ENCODE measurements around the gene GPX4.
A peak's percentile ranks its signal among the peaks of the same experiment; 100 is the strongest.

- TF ChIP-seq PHF8 (IDR thresholded peaks at IDR 0.05; ENCODE audit: borderline replicate concordance, low read length) (no peak), RB1 (IDR thresholded peaks at IDR 0.05; ENCODE audit: low read depth) (no peak), THRB (CRISPR knock-in tag; conservative IDR thresholded peaks at IDR 0.05) (no peak), CTCF (IDR thresholded peaks at IDR 0.05 in 2 of 3, conservative IDR thresholded peaks at IDR 0.05 in 1 of 3; ENCODE audit: insufficient read depth in 2 of 3, low read depth in 1 of 3, low read length in 3 of 3) (no peak), XRCC3 (IDR thresholded peaks at IDR 0.05) (no peak), FOXP1 (CRISPR knock-in tag; IDR thresholded peaks at IDR 0.05) (no peak), POLR2A (conservative IDR thresholded peaks at IDR 0.05) (peak; percentile 66)
These were observed 40.5 kb upstream of the GPX4 start for GRCh38 chr19:1063030-1063908.
